Karpas-422 (cell line): ENCODE measurements around the gene FOXP4. TPM values are rescaled to one million over a fixed set of nuclear protein-coding genes. Genes with fewer than 3 reads are reported as not detected.

Experiments
- DNase-seq: peaks from one replicate; pipeline ENCODE4 v3.0.0-alpha.2; 2015
- H2AFZ ChIP-seq: fragments of 200-600 bp; sonication (generic); 2 replicates; pipeline ENCODE4 v1.6.1; 2014; ENCODE audit warnings: antibody characterized with exemption, low read length, mixed read lengths
- H3K27ac ChIP-seq: fragments of 200-600 bp; sonication (generic); 2 replicates; pipeline ENCODE4 v1.5.1; 2014; ENCODE audit warnings: mild to moderate bottlenecking, low read length, moderate library complexity
- H3K27me3 ChIP-seq: fragments of 200-600 bp; sonication (generic); 2 replicates; pipeline ENCODE4 v1.6.1; 2014; ENCODE audit warnings: low read length, mixed read lengths
- H3K36me3 ChIP-seq: fragments of 200-600 bp; sonication (generic); 2 replicates; pipeline ENCODE4 v1.6.1; 2014; ENCODE audit warnings: low read length, mixed read lengths; ENCODE audit not compliant: insufficient read depth
- H3K4me1 ChIP-seq: fragments of 200-600 bp; sonication (generic); 2 replicates; pipeline ENCODE4 v1.6.1; 2014; ENCODE audit warnings: mild to moderate bottlenecking, low read length, mixed read lengths
- H3K4me2 ChIP-seq: fragments of 200-600 bp; sonication (generic); 2 replicates; pipeline ENCODE4 v1.6.1; 2014; ENCODE audit warnings: low read length, low read depth, mild to moderate bottlenecking; ENCODE audit not compliant: poor library complexity, severe bottlenecking
- H3K4me3 ChIP-seq: fragments of 200-600 bp; sonication (generic); 2 replicates; pipeline ENCODE4 v1.5.1; 2014; ENCODE audit warnings: mild to moderate bottlenecking, antibody characterized with exemption, low read length, mixed read lengths
- H3K79me2 ChIP-seq: fragments of 200-600 bp; sonication (generic); 2 replicates; pipeline ENCODE4 v1.6.1; 2014; ENCODE audit warnings: mild to moderate bottlenecking, low read length, mixed read lengths
- H3K9ac ChIP-seq: fragments of 200-600 bp; sonication (generic); 2 replicates; pipeline ENCODE4 v1.6.0; 2014; ENCODE audit warnings: low read length
- H3K9me2 ChIP-seq: fragments of 200-600 bp; sonication (generic), shearing (Covaris generic); replicated peaks from 2 replicates; pipeline ENCODE4 v1.6.0; 2014; ENCODE audit warnings: mild to moderate bottlenecking, low read length, moderate library complexity; ENCODE audit not compliant: insufficient read depth
- H3K9me3 ChIP-seq: fragments of 300-700, 200-600 bp; sonication (generic); 2 replicates; pipeline ENCODE4 v1.6.1; 2014; ENCODE audit warnings: low read length, mixed read lengths
- H4K20me1 ChIP-seq: fragments of 200-600 bp; sonication (generic); 2 replicates; pipeline ENCODE4 v1.6.1; 2014; ENCODE audit warnings: mild to moderate bottlenecking, antibody characterized with exemption, low read length, low read depth; ENCODE audit not compliant: insufficient read depth
- total RNA-seq: library from RNA; depleted of rRNA; stranded (reverse); fragments of >200 nt; shearing (Covaris generic); gene quantifications from 2 replicates; pipeline ENCODE4 v1.2.3, GENCODE V29; 2014; ENCODE audit warnings: low replicate concordance

FOXP4 gene
- total RNA-seq, 1 experiment from 2014 or later = 5.0 TPM

- no peaks in the 10 kb centered on the region for H3K9me3 ChIP-seq
- no peak for DNase-seq
- H3K27ac ChIP-seq = no peak overlapping the region
- peaks cover 9% of the 10 kb centered on the region for H3K4me1 ChIP-seq
- H3K9me2 ChIP-seq = no peaks in the 10 kb centered on the region
- no peak overlapping the region for H3K4me3 ChIP-seq
- no peak overlapping the region for H3K9ac ChIP-seq
- H2AFZ ChIP-seq = no peak overlapping the region
- H3K27me3 ChIP-seq = no peaks in the 10 kb centered on the region
- 0 out of 2 replicates have a peak, but pooled peaks cover 6% of the 10 kb centered on the region for H3K36me3 ChIP-seq
- peaks cover 82% of the 10 kb centered on the region for H3K79me2 ChIP-seq
- H3K4me2 ChIP-seq = no peak overlapping the region
- peaks cover 29% of the 10 kb centered on the region; the same call in 1 of the 2 replicates for H4K20me1 ChIP-seq
Measured at GRCh38 chr6:41552723-41553122, 6.5 kb downstream of the FOXP4 start.

DNA sequence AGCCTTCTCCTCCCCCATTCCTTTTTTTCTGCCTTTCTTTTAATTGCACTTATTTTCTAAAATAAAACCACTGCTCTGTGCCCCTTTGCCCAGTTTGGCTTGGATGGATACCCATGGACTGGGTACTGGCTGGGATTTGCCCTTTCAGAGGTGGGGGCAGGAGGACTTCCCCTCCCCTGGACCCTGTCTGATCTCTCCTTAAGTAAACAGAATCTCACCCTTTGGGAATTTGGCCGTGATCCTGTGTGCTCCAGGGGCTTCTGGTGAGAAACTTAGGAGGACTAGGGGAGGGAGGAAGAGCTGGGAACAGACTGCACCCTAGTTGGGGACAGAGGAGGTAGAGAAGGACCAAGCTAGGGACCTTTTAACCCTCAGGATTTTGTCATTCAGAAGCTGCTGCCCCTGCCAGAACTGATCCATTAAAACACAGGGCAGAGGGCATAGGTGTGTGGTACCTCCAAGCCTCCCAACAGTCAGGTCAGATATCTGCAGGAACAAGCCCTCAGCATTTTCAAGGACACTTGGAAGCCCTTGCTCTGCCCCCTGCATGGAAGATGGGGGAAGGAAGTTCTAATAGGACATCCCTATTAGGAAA, 7.3 kb downstream of the FOXP4 start:
- H3K9ac ChIP-seq = no peak overlapping the region
- no peak for DNase-seq
- H4K20me1 ChIP-seq = peaks cover 22% of the 10 kb centered on the region; the same call in 1 of the 2 replicates
- peaks cover 1% of the 10 kb centered on the region; the same call in 1 of the 2 replicates for H3K4me1 ChIP-seq
- no peaks in the 10 kb centered on the region for H3K27me3 ChIP-seq
- H3K9me2 ChIP-seq = no peaks in the 10 kb centered on the region
- no peak overlapping the region for H2AFZ ChIP-seq
- H3K36me3 ChIP-seq = 0 out of 2 replicates have a peak, but pooled peaks cover 6% of the 10 kb centered on the region
- H3K4me2 ChIP-seq = no peak overlapping the region
- no peak overlapping the region for H3K4me3 ChIP-seq
- no peak overlapping the region for H3K27ac ChIP-seq
- H3K9me3 ChIP-seq = no peaks in the 10 kb centered on the region
- H3K79me2 ChIP-seq = peaks cover 82% of the 10 kb centered on the region

DNA sequence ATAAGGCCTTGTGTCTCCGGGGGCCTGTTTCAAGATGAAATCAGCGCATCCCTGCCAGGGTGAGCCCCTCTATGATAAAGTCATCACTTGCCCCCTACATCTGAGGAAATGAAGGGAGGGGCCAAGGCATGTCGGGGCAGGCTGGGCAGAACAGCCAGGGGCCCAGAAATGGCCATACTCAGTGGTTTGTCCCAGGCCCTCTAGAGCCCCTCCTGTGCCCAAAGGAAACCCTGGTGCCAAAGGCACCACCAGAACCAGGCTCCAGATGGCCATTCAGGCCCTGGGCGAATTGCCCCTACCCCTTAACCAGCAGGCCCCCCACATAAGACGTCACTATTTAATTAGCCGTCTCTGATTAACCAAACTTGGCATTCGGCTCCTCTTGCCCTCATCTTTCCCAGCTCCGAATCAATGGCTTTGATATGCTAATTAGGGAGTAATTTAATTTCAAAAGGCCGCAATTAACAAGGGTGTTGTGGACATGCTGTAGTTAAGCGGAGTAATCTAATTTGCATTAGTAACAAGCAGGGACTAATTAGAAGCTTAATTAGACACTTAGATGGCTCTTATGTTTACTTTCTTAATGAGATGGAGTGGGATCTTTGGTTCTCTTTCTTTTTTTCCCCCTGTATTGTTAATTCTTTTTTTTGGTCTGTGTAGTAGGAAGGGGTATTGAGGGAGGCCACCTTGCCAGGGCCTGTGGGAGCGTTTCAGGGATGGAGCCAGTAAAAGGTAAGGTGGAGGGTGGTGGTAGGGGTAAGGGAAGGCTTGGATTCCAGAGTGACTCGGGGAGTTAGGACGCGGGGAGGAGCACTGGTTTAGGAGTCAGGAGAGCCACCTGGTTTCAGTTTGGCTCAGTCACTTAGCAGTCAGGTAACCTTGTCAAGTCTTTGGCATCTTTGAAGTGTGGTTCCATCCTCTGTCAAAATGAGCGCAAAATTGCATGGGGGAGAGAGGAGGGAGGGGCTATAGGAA, 9.4 kb downstream of the FOXP4 start:
- no peak for DNase-seq
- no peak overlapping the region for H3K4me2 ChIP-seq
- no peak overlapping the region for H3K27ac ChIP-seq
- peaks cover 73% of the 10 kb centered on the region for H3K79me2 ChIP-seq
- H3K4me1 ChIP-seq = peaks cover 12% of the 10 kb centered on the region
- no peak overlapping the region for H2AFZ ChIP-seq
- 0 out of 2 replicates have a peak, but pooled peaks cover 3% of the 10 kb centered on the region for H3K36me3 ChIP-seq
- no peaks in the 10 kb centered on the region for H3K9me3 ChIP-seq
- H3K9me2 ChIP-seq = no peaks in the 10 kb centered on the region
- H3K4me3 ChIP-seq = no peak overlapping the region
- peaks cover 10% of the 10 kb centered on the region; the same call in 1 of the 2 replicates for H4K20me1 ChIP-seq
- no peaks in the 10 kb centered on the region for H3K27me3 ChIP-seq
- H3K9ac ChIP-seq = no peak overlapping the region

GRCh38 chr6:41557335-41557734, 11.2 kb downstream of the FOXP4 start:
- H3K79me2 ChIP-seq = peaks cover 57% of the 10 kb centered on the region
- no peak overlapping the region for H2AFZ ChIP-seq
- H3K9ac ChIP-seq = no peak overlapping the region
- H3K27ac ChIP-seq = no peak overlapping the region
- H3K9me2 ChIP-seq = no peaks in the 10 kb centered on the region
- peaks cover 28% of the 10 kb centered on the region for H3K4me1 ChIP-seq
- no peaks in the 10 kb centered on the region for H3K9me3 ChIP-seq
- H3K36me3 ChIP-seq = no peaks in the 10 kb centered on the region
- no peak overlapping the region for H3K4me3 ChIP-seq
- H3K27me3 ChIP-seq = no peaks in the 10 kb centered on the region
- H3K4me2 ChIP-seq = no peak overlapping the region
- peaks cover 3% of the 10 kb centered on the region; the same call in 1 of the 2 replicates for H4K20me1 ChIP-seq
- DNase-seq = no peak

GRCh38 chr6:41558033-41558807, 12.0 kb downstream of the FOXP4 start:
- Histone ChIP-seq H4K20me1 (peaks cover 3% of the 10 kb centered on the region; the same call in 1 of the 2 replicates), H3K36me3 (no peaks in the 10 kb centered on the region), H3K79me2 (peaks cover 57% of the 10 kb centered on the region), H3K27ac (no peak overlapping the region), H3K9ac (no peak overlapping the region), H3K9me2 (no peaks in the 10 kb centered on the region), H2AFZ (no peak overlapping the region), H3K4me1 (peaks cover 37% of the 10 kb centered on the region), H3K9me3 (no peaks in the 10 kb centered on the region), H3K4me3 (no peak overlapping the region), H3K27me3 (no peaks in the 10 kb centered on the region), H3K4me2 (no peak overlapping the region)
- no peak for DNase-seq

DNA sequence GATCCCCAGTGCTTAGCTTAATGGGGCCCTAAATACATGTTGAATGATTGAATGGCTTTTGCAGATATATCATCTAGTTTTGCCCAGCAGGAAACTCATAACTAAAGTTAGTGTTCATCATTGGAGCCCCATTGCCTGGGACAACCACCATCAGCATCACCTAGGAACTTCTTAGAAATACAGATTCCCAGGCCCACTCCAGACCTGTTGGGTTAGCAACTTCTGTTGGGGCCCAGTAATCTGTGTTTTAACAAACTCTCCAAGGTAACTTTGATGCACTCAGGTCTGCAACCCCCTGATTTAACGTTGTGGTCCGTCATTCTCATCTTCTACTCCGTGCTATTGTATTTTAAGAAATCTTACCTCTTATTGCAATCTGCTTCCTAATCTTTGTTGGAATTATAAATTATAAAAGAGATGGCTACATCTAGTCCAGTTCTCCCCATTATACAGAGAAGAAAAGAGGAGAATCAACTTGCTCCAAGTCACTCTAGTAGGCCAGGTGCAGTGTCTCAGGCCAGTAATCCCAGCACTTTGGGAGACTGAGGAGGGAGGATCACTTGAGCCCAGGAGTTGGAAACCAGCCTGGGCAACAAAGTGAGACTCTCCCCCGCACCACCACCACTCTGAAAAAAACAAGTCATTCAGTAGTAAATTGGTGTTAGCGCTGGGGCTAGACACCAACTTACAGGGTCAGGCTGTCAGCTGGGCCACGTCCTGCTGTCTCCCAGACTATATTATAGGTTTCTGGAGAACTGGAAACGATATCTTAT, 13.7 kb downstream of the FOXP4 start:
- peak; percentile 59 for DNase-seq
- 0 out of 2 replicates have a peak overlapping the region, but pooled peaks have one; percentile 66 for H2AFZ ChIP-seq
- no peaks in the 10 kb centered on the region for H3K36me3 ChIP-seq
- H3K27ac ChIP-seq = peak overlapping the region; percentile 93
- H3K79me2 ChIP-seq = peaks cover 61% of the 10 kb centered on the region
- no peaks in the 10 kb centered on the region for H3K9me2 ChIP-seq
- peak overlapping the region; percentile 73 for H3K9ac ChIP-seq
- no peaks in the 10 kb centered on the region for H3K9me3 ChIP-seq
- peaks cover 45% of the 10 kb centered on the region for H3K4me1 ChIP-seq
- H3K4me2 ChIP-seq = peak overlapping the region; percentile 80
- H4K20me1 ChIP-seq = peaks cover 3% of the 10 kb centered on the region; the same call in 1 of the 2 replicates
- H3K27me3 ChIP-seq = no peaks in the 10 kb centered on the region
- H3K4me3 ChIP-seq = peak overlapping the region; percentile 78

GRCh38 chr6:41560431-41561192, 14.4 kb downstream of the FOXP4 start:
- Histone ChIP-seq H3K27ac (peak overlapping the region; percentile 93), H4K20me1 (peaks cover 1% of the 10 kb centered on the region; the same call in 1 of the 2 replicates), H3K36me3 (no peaks in the 10 kb centered on the region), H3K9me2 (no peaks in the 10 kb centered on the region), H3K4me3 (peak overlapping the region; percentile 78), H2AFZ (peak overlapping the region; percentile 66), H3K79me2 (peaks cover 56% of the 10 kb centered on the region), H3K4me2 (peak overlapping the region; percentile 80), H3K9me3 (no peaks in the 10 kb centered on the region), H3K4me1 (peaks cover 45% of the 10 kb centered on the region), H3K9ac (peak overlapping the region; percentile 73), H3K27me3 (no peaks in the 10 kb centered on the region)
- peak; percentile 95 for DNase-seq
